AG04449 (cell line): ENCODE data around the gene LRMDA.

Experiments used
- CTCF ChIA-PET: fragments of 350-600 bp; formaldehyde crosslinking; extraction: SDS; loops from one replicate; lab custom pipeline; 2021; ENCODE audit warnings: antibody characterized with exemption; lab: Yijun Ruan, JAX
- POLR2A ChIA-PET: fragments of 400-600, 350-600 bp; formaldehyde crosslinking; extraction: SDS; loops from one replicate; lab custom pipeline; 2020; ENCODE audit warnings: antibody characterized with exemption, inconsistent platforms; lab: Yijun Ruan, JAX
- DNase-seq: peaks from one replicate; pipeline ENCODE4 v3.0.0-alpha.2; 2010; ENCODE audit warnings: low read depth, low spot score
- H3K4me3 ChIP-seq: 2 replicates; pipeline ENCODE4 v1.5.1; 2011; ENCODE audit warnings: low read depth, mild to moderate bottlenecking, control low read depth, low read length
- CTCF ChIP-seq: IDR thresholded peaks from one replicate; pipeline ENCODE4 v1.5.1; 2011; ENCODE audit warnings: mild to moderate bottlenecking, moderate library complexity, low read length, control low read depth, inconsistent platforms; ENCODE audit not compliant: insufficient read depth; ENCODE audit errors: missing control alignments

LRMDA gene

DNA sequence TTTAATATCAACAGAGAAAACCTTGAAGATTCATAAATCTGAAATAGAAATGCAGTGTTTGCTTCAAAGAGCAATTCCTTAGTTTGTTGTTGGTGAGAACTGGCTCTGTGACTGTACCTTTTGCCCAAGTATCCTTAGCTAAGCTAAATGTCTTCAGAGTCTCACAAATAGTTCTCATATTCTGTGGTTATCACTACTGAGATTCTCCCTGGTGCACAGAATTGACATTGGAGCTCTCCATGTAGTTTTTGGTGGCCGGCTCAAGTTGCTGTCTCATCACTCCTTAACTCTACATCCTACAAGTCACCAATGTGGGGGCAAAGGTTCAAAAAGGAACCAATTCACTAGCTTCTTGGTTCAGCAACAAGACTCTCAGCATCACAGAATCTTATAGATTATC lies 780.3 kb downstream of the LRMDA start:
- no peak for DNase-seq
- POLR2A ChIA-PET: no interaction called here
- H3K4me3 ChIP-seq: no peak overlapping the region
- no peak for TF ChIP-seq CTCF
- CTCF ChIA-PET: no interaction called here

DNA sequence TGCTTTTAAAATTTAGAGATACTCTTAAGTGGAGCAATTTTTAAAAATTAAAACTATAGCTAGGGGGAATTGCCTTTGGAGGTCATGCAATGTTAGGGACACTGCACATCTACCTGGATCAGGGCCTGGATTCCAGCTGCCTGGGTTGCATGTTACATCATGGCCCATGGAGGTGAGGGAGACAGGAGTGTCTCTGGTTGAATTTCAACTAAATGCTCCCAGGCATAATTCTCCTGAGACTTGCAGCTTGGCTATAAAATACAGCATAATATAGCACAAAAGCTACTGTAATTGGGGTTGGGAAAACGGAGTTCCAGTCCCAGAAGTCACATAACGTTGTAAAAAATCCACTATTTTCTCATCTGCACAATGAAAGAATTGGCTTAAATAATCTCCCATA lies 782.5 kb downstream of the LRMDA start:
- no peak for TF ChIP-seq CTCF
- DNase-seq: no peak
- CTCF ChIA-PET: no interaction called here
- H3K4me3 ChIP-seq: no peak overlapping the region
- POLR2A ChIA-PET: no interaction called here

GRCh38 chr10:76218035-76218434 lies 786.6 kb downstream of the LRMDA start:
- TF ChIP-seq CTCF: no peak
- no peak for DNase-seq
- ChIA-PET POLR2A (no interaction called here), CTCF (interaction anchor here (0.7 kb wide), 1 partner anchor 8 kb away, joined by 4 read pairs; no protein-coding TSS in a partner anchor)
- H3K4me3 ChIP-seq: no peak overlapping the region

GRCh38 chr10:76229341-76229740 lies 797.9 kb downstream of the LRMDA start:
- ChIA-PET POLR2A (interaction anchor here (1.0 kb wide), 1 partner anchor 20 kb away, joined by 4 read pairs; no protein-coding TSS in a partner anchor), CTCF (no interaction called here)

DNA sequence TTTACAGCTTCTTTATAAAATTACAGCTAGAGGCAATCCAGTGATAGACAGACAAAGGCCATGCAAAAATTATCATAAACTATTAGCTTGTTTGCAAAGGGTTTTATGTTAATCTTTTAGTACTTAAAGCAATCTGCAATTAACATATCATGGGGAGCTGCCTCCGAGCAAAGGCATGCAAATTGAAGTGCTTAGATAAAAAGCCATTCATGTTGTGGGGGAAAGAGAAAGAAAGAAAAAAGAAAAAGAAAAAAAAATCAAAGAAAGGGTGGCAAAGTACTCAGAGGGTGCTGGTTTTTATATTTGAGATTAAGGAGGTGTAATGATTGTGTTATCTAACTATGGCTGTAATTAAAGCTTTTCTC lies 799.5 kb downstream of the LRMDA start:
- DNase-seq: no peak
- TF ChIP-seq CTCF: no peak
- H3K4me3 ChIP-seq: no peak overlapping the region
- ChIA-PET CTCF (no interaction called here), POLR2A (no interaction called here)

More at GRCh38 chr10:76229341-76229740, 797.9 kb downstream of the LRMDA start:
- no peak for DNase-seq
- H3K4me3 ChIP-seq: no peak overlapping the region
- no peak for TF ChIP-seq CTCF

- POLR2A ChIA-PET: no interaction called here
- no peak overlapping the region for H3K4me3 ChIP-seq
- CTCF ChIA-PET: no interaction called here
- DNase-seq: no peak
- no peak for TF ChIP-seq CTCF
These were observed 800.0 kb downstream of the LRMDA start for GRCh38 chr10:76231286-76231934.
